Endothelial cell of umbilical vein (primary cell): ENCODE results near the gene CIC. TPM values are rescaled to one million over a fixed set of nuclear protein-coding genes. Genes with fewer than 3 reads are reported as not detected.

ENCODE experiments used
- BruUV-seq: library from RNA; stranded (reverse); fragments of 400-500 nt; replicated peaks from 2 replicates; lab custom pipeline; 2021; lab: Mats Ljungman, UMichigan
- CTCF ChIA-PET: fragments of 300-600, 350-600 bp; sonication (Branson Sonifier 250); formaldehyde crosslinking; loops from one replicate; lab custom pipeline; 2021; ENCODE audit warnings: antibody characterized with exemption, inconsistent platforms; lab: Charles Lee
- POLR2A ChIA-PET: fragments of 300-600, 350-600 bp; sonication (Branson Sonifier 250); formaldehyde crosslinking; loops from one replicate; lab custom pipeline; 2021; ENCODE audit warnings: antibody characterized with exemption, inconsistent platforms; lab: Charles Lee
- DNase-seq: peaks from one replicate; pipeline ENCODE4 v3.0.0-alpha.2; 2011; ENCODE audit warnings: low read depth, low spot score
- FAIRE-seq: peaks from 2 replicates; lab custom pipeline; 2011; peaks lifted over from hg19 to GRCh38; lab: Jason Lieb, UNC
- H2AFZ ChIP-seq: 2 replicates; pipeline ENCODE4 v1.6.0; 2012; ENCODE audit warnings: low read depth, low read length, control low read depth, inconsistent platforms
- H3K27ac ChIP-seq: 2 replicates; pipeline ENCODE4 v1.5.1; 2011; ENCODE audit warnings: low read depth, mild to moderate bottlenecking, control low read depth, low read length, moderate library complexity; ENCODE audit not compliant: insufficient read depth
- H3K27me3 ChIP-seq, 2 experiments: 2 replicates each; pipeline versions ENCODE4 v1.6.0 to v1.6.1; 2011; ENCODE audit warnings: low read length in 2 of 2, mixed read lengths in 1 of 2; ENCODE audit not compliant: control insufficient read depth in 2 of 2, insufficient read depth in 2 of 2
- H3K36me3 ChIP-seq, 2 experiments: 2 replicates in 1 of 2; 3 replicates in 1 of 2; pipeline ENCODE4 v1.5.1; 2011; ENCODE audit warnings: low read length in 2 of 2, mild to moderate bottlenecking in 1 of 2, moderate library complexity in 1 of 2; ENCODE audit not compliant: control insufficient read depth in 2 of 2, insufficient read depth in 2 of 2; ENCODE audit errors: extremely low read depth in 1 of 2
- H3K4me1 ChIP-seq: 3 replicates; pipeline ENCODE4 v1.5.1; 2011; ENCODE audit warnings: mild to moderate bottlenecking, low read length; ENCODE audit not compliant: control insufficient read depth, insufficient read depth; ENCODE audit errors: extremely low read depth
- H3K4me2 ChIP-seq: 2 replicates; pipeline ENCODE4 v1.6.1; 2011; ENCODE audit warnings: low read length, control low read depth, mixed read lengths; ENCODE audit not compliant: insufficient read depth
- H3K4me3 ChIP-seq, 3 experiments: fragments of 200-600 bp in 1 of 3; sonication (generic), shearing (Covaris generic) in 1 of 3; replicated peaks in 1 of 3; 2 replicates each; pipeline ENCODE4 v1.5.1; 2011 to 2016; ENCODE audit warnings: control low read depth in 3 of 3, low read length in 3 of 3, mild to moderate bottlenecking in 2 of 3, inconsistent platforms in 1 of 3, low read depth in 1 of 3, moderate library complexity in 1 of 3; ENCODE audit not compliant: insufficient read depth in 1 of 3
- H3K79me2 ChIP-seq: 2 replicates; pipeline ENCODE4 v1.6.0; 2012; ENCODE audit warnings: low read length, inconsistent platforms; ENCODE audit not compliant: control insufficient read depth, insufficient read depth
- H3K9ac ChIP-seq: replicated peaks from 2 replicates; pipeline ENCODE3; 2011; ENCODE audit warnings: low read length, control low read depth; ENCODE audit not compliant: insufficient read depth; ENCODE audit errors: extremely low read depth
- H3K9me1 ChIP-seq: replicated peaks from 3 replicates; pipeline ENCODE4 v1.6.0; 2011; ENCODE audit warnings: mild to moderate bottlenecking, low read length; ENCODE audit not compliant: control insufficient read depth, insufficient read depth; ENCODE audit errors: extremely low read depth
- H3K9me3 ChIP-seq: replicated peaks from 2 replicates; pipeline ENCODE4 v1.5.1; 2012; ENCODE audit warnings: low read length, inconsistent platforms; ENCODE audit not compliant: control insufficient read depth, insufficient read depth
- H4K20me1 ChIP-seq: replicated peaks from 2 replicates; pipeline ENCODE3; 2011; ENCODE audit warnings: mild to moderate bottlenecking, low read length; ENCODE audit not compliant: control insufficient read depth, insufficient read depth; ENCODE audit errors: extremely low read depth
- CTCF ChIP-seq, 2 donors: IDR thresholded peaks; 1 replicate in 1 of 2; 2 replicates in 1 of 2; pipeline ENCODE4 v1.5.1; 2011; ENCODE audit warnings: low read length in 2 of 2, mild to moderate bottlenecking in 2 of 2, moderate library complexity in 2 of 2, control low read depth in 1 of 2, inconsistent platforms in 1 of 2, low read depth in 1 of 2; ENCODE audit not compliant: insufficient read depth in 1 of 2; ENCODE audit errors: extremely low read depth in 1 of 2
- EZH2 ChIP-seq: IDR thresholded peaks from 2 replicates; pipeline ENCODE4 v1.6.1; 2012; ENCODE audit warnings: borderline replicate concordance, low read depth, mild to moderate bottlenecking, moderate library complexity, low read length, inconsistent platforms; ENCODE audit not compliant: severe bottlenecking
- FOS ChIP-seq: IDR thresholded peaks from 2 replicates; pipeline ENCODE4 v1.6.1; 2011; ENCODE audit warnings: mild to moderate bottlenecking, low read length, moderate library complexity, borderline replicate concordance; ENCODE audit not compliant: insufficient read depth
- GATA2 ChIP-seq: IDR thresholded peaks from 2 replicates; pipeline ENCODE4 v1.7.0; 2011; ENCODE audit warnings: low read depth, mild to moderate bottlenecking, moderate library complexity, mixed read lengths, low read length; ENCODE audit not compliant: insufficient read length, insufficient read depth
- JUN ChIP-seq: IDR thresholded peaks from 2 replicates; pipeline ENCODE4 v1.6.1; 2011; ENCODE audit warnings: borderline replicate concordance, low read depth; ENCODE audit not compliant: insufficient read length, insufficient read depth
- MAX ChIP-seq: IDR thresholded peaks from 2 replicates; pipeline ENCODE4 v1.6.1; 2011; ENCODE audit not compliant: insufficient read depth, insufficient read length
- MYC ChIP-seq: IDR thresholded peaks from one replicate; pipeline ENCODE4 v1.6.1; 2011; ENCODE audit warnings: mild to moderate bottlenecking, low read depth, low read length
- POLR2A ChIP-seq: IDR thresholded peaks from 2 replicates; pipeline ENCODE4 v1.6.1; 2012; ENCODE audit warnings: low read depth, mild to moderate bottlenecking, control low read depth, low read length
- POLR2AphosphoS5 ChIP-seq: IDR thresholded peaks from 2 replicates; pipeline ENCODE4 v1.6.1; 2012; ENCODE audit warnings: low read depth, mild to moderate bottlenecking, control low read depth, low read length, moderate library complexity; ENCODE audit not compliant: insufficient read depth
- dilution Hi-C: fragments of 300-500 bp; cut with MboI; formaldehyde crosslinking; loops from one replicate; pipeline ENCODE4 v1.15.0; 2019; ENCODE audit warnings: low sequenced_read_pairs; ENCODE audit not compliant: extremely low pct_ligation_motif_present
- intact Hi-C: fragments of 100-400 bp; cut with micrococcal nuclease; formaldehyde crosslinking; loops from one replicate; pipeline ENCODE4 v1.10.0; 2022
- polyA plus RNA-seq, 4 experiments: library from polyadenylated mRNA; depleted of rRNA in 3 of 4; stranded (reverse) in 3 of 4; unstranded in 1 of 4; fragments of >200 nt; gene quantifications; 2 replicates each; pipeline versions ENCODE4 v1.2.1 to v1.2.3, GENCODE V29; 2011 to 2012; ENCODE audit warnings: missing spikeins in 1 of 4
- total RNA-seq: library from RNA; stranded (reverse); gene quantifications from 2 replicates; pipeline ENCODE4 v1.2.3, GENCODE V29; 2021

CIC gene
- total and polyA plus RNA-seq, 2 donors (not counting 3 experiments of a cell fraction or from before 2014, with no cell fraction given), result 18.4 to 86.0 TPM

- Histone ChIP-seq H3K9me3 (no peaks in the 10 kb centered on the region), H3K27me3 (no peaks in the 10 kb centered on the region), H3K4me3 (no peak overlapping the region), H2AFZ (no peak overlapping the region), H3K4me1 (no peaks in the 10 kb centered on the region), H3K9ac (no peak overlapping the region), H4K20me1 (no peaks in the 10 kb centered on the region), H3K36me3 (peaks cover 18 to 55% of the 10 kb centered on the region in 2 experiments), H3K27ac (no peak overlapping the region), H3K79me2 (peaks cover 20% of the 10 kb centered on the region), H3K4me2 (no peak overlapping the region), H3K9me1 (no peaks in the 10 kb centered on the region)
- no peak for DNase-seq
- ChIA-PET POLR2A (interaction anchor here (0.7 kb wide), 1 partner anchor 84 kb away, joined by 3 read pairs; no protein-coding TSS in a partner anchor), CTCF (interaction anchor here (0.7 to 1.4 kb wide), 3 partner anchors 11 to 50 kb away, joined by 3 read pairs; no protein-coding TSS in a partner anchor)
- intact Hi-C loops, result no loop called here
- BruUV-seq, result no TSS peak
- dilution Hi-C loops, result no loop called here
- TF ChIP-seq FOS (no peak), GATA2 (no peak), MYC (no peak), CTCF (IDR thresholded peaks at IDR 0.05; ENCODE audit: extremely low read depth in 1 of 2, insufficient read depth in 1 of 2, low read depth in 1 of 2, low read length in 2 of 2) (no peak), POLR2AphosphoS5 (no peak), EZH2 (no peak), POLR2A (no peak), MAX (no peak), JUN (no peak)
- no peak for FAIRE-seq
Measured at GRCh38 chr19:42229855-42230351, 39.1 kb upstream of the CIC start.
